Measurements from ENCODE around the gene CEP57L1. TPM values are rescaled to one million over a fixed set of nuclear protein-coding genes. Genes with fewer than 3 reads are reported as not detected.

Gene CEP57L1
- total RNA-seq, 4 donors from 2014 or later: 3.2 to 10.2 (median 7.3) TPM

DNA sequence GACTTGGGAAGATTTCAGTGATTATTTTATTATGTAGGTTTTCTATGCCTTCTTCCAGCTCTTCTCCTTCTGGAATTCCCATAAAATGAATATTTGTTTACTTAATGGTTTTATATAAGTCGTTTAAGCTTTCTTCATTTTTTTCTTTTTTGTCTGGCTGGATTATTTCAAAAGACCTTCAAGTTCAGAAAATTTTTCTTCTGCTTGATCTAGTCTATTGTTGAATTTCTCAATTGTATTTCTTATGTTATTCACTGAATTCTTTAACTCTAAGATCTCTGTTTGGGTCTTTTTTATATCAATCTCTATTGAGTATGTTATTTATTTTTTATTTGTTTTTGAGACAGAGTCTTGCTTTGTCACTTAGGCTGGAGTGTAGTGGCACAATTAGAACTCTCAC is 117.4 kb downstream of the CEP57L1 start:
- 69 to 76% methylated on average over 1 of the region's 1 CpG for WGBS, 2 donors
- DNase-seq (ENCODE audit: low spot score in 2 of 2): no peak
- intact Hi-C loops (cut with DNase I; ENCODE audit: low total_unique reads): no loop called here
- H3K4me3 ChIP-seq (ENCODE audit: low read depth, poor library complexity, severe bottlenecking): no peak overlapping the region
- no peak for TF ChIP-seq POLR2A (IDR thresholded peaks at IDR 0.05)
- TF ChIP-seq, protein P1, sequence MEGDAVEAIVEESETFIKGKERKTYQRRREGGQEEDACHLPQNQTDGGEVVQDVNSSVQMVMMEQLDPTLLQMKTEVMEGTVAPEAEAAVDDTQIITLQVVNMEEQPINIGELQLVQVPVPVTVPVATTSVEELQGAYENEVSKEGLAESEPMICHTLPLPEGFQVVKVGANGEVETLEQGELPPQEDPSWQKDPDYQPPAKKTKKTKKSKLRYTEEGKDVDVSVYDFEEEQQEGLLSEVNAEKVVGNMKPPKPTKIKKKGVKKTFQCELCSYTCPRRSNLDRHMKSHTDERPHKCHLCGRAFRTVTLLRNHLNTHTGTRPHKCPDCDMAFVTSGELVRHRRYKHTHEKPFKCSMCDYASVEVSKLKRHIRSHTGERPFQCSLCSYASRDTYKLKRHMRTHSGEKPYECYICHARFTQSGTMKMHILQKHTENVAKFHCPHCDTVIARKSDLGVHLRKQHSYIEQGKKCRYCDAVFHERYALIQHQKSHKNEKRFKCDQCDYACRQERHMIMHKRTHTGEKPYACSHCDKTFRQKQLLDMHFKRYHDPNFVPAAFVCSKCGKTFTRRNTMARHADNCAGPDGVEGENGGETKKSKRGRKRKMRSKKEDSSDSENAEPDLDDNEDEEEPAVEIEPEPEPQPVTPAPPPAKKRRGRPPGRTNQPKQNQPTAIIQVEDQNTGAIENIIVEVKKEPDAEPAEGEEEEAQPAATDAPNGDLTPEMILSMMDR (IDR thresholded peaks at IDR 0.05): no peak

Other genes with a start within 250 kb of the CEP57L1 start
- 1 to 10 TPM in 3 of 4 donors, under 1 TPM in 1; 0.34 to 2.0 (median 1.2) TPM for gene ARMC2, start 247.1 kb upstream of the CEP57L1 start, total RNA-seq
- 100 to 1,000 TPM in 3 of 4 donors, 10 to 100 TPM in 1; 47.9 to 165 (median 110) TPM for gene SESN1, start 661 bp upstream of the CEP57L1 start, total RNA-seq

Data from lower leg skin (tissue), 4 donors.